NCI-H2196 treated with DMSO at 0.1 percent for 48 hours (cell line): ENCODE measurements around the gene FAM168A.

Experiments used
- DNase-seq: peaks from one replicate; lab custom pipeline; 2025; ENCODE audit not compliant: unreplicated experiment; lab: John Stamatoyannopoulos, UW

FAM168A gene, protein sequence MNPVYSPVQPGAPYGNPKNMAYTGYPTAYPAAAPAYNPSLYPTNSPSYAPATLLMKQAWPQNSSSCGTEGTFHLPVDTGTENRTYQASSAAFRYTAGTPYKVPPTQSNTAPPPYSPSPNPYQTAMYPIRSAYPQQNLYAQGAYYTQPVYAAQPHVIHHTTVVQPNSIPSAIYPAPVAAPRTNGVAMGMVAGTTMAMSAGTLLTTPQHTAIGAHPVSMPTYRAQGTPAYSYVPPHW

DNA sequence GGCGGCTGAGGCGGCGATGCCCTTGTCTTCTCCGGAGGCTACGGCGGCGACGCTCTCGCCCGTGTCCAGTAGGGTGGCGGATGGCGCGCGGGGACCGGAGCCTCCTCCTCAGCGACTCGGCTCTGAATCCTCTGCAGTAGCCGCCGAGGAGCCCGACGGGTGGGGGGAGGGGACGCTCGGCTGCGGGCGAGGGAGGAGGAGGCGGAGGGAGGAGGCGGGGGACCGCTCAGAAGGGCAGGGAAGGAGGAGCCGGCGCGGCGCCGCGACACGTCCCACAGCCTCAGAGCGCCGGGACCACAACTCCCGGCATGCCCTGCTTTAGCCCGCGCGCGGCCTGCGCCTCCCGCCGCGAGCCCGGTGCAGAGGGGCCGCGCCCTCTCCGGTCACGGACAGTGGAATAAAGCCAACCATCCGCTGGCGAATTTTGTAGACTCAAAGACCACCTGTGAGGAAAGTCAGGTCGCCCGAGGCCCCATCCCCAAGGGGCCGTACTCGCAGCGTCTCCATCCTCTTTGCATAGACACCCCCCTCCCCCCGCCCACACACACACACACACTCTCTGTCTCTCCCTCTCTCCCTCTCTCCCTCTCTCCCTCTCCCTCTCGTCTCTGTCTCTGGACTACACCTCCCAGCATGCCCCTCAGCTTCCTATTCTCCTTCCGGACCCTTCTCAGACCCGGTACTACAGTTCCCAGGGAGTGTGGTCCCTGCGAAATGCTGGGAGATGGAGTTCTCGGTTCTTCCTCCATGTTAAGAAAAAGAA is at the start of gene FAM168A:
Gene FAM168A (minus strand): TSS at position 157 of the 763 bp plus-strand sequence. CDS start 129,638 bp downstream, outside the sequence.
- DNase-seq: peak; percentile 95

DNA sequence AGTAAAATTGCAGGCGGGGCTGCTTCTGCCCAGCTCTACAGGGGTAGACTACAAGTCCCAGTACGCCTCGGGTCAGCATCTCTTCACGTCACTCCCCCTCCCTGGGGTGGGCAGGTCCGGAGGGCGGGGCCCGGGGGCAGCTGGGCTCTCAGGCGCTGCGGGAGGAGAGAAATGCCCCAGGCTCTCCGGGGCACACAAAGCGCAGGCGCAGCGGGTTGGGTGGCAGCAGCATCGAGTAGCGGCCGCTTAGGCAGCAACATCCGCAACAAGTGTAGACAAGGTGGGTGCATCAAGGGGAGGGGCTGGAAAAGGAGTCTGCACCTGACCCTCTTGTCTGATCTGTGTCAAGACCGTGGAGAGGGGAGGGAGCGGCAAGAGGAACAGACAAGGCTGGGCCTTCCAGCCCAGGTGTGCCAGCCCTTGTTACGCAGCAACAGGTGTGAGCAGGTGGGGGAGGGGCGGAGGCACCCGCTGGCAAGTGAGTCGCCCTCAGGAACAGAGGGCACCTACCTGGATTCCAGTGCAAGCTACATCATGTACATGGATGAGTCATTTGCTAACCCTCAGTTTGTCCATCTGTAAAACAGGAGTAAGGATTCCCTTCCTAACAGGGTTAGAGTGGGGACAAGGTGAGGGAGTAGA is 49.7 kb upstream of the FAM168A start:
- peak; percentile 96 for DNase-seq

DNA sequence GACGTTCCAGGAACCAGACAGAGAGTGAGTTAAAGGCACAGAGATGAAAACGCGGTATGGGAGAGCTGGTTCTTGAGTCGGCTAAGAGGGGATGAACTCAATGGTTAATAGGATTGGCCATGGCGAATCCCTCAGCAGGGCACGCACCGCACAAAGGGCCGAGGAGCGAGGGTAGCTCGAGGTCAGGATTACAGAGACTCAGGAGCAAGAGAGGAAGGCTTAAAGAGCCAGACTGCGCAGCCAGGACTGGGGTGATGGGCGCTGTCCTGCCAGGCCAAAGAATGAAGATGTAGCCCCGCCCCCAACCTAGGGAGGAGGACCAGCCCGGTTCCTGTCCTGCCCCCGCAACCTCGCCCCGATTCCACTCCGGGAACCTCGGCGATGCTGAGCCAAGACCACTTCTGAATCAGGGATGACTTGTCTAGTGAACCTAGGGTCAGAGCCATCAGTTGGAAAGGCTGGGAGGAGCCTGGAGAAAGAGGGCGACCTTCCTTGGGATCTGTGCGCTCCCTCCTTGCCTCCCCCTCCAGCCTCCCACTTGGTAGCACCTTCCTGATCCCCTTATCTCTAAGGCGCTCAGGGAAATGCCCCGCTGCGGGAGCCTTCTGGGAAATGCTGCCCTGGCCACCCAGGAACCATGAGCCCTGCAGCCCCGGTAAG is 48.2 kb upstream of the FAM168A start, which contains the start of gene PLEKHB1:
Gene PLEKHB1 (plus strand): TSS at position 610 of the 660 bp plus-strand sequence. CDS start 28 bp downstream, at position 638.
- DNase-seq: no peak

DNA sequence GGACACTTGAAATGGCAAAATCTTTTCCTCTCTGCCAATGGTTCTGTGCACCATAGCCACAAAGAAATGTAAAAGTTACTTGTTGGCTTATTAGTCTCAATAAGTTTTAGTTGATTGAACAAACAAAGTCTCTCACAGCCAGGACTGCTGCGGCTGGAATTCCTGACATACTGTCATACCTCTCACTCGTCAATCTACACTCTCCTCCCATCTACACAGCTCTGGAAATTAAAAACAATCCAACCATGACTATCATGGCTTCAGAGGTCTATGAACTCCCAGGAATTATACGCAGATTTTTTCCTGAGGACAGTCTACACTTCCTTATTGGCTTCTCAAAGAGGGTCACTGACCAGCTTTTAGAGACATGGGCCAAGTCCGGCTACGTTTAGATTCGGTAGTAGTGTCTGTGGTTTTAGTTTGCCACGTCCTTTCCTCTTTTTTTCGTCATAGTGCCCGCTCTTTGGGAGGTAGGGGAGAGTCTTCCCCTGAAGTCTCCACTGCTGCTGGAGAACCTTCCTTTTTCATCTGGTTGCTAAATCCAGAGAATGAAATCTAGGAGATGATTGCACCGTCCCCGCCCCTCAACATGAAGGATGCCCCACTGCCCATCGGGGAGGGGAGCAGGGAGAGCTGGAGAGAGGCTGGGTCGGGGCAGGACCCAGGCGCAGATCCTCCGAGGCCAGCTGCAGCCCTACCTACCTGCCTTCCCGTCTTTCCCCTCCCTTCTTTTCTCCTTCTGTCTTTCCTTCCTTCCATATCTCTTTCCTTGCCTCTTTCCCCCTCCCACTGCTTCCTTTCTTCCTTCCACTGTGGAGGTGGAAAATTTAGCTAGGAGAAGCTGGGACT is 47.4 kb upstream of the FAM168A start:
- DNase-seq: no peak

DNA sequence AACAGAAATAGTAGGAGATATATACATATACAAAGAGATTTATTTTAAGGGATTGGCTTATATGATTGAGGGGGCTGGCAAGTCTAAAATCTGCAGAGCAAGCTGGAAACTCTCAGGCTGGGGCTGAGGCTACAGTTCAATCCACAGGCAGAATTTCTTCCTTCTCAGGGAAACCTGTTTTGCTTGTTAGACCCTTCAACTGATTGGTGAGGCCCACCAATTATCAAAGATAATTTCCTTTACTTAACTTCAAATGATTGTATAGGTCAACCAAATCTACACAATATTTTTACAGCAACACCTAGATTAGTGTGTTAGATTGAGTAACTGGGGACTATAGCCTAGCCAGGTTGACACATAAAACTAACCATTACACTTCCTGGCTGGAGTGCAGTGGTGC is 43.8 kb upstream of the FAM168A start:
- no peak for DNase-seq

DNA sequence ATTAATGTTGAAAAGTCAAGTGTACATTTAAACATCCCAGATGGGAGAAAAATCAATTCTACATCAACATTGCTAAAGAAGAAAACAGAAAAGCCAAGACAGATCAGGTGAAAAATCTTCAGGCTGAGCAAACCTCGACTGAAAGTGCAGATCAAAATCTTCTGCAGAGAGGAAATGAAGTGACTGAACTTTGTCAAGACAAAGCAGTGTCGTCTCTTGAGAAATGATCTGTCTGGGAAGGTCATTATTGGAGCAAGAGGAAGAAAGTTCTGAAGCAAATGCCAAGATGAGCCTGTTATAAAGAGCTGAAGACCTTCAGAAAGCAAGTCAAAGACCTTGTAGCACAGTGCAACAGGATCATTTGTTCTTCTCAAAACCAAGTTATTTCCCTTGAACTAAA is 42.7 kb upstream of the FAM168A start:
- no peak for DNase-seq

DNA sequence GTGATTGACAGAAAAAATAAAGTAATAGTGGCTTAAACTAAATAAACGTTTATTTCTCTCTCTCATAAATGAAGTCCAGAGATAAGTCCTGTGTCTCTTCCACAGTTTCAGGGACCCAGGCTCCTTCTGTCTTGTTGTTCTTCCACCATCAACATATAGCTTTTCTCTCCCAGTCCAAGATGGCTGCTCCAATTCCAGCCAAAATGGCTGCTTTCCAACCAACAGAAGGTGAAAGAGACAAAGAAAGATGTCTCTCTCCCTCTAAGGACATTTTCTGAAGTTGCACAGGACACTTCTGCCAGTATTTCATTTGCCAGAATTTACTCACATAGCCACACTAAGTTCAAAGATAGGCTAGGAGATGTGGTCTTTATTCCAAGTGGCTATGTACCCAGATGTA is 39.1 kb upstream of the FAM168A start:
- no peak for DNase-seq

DNA sequence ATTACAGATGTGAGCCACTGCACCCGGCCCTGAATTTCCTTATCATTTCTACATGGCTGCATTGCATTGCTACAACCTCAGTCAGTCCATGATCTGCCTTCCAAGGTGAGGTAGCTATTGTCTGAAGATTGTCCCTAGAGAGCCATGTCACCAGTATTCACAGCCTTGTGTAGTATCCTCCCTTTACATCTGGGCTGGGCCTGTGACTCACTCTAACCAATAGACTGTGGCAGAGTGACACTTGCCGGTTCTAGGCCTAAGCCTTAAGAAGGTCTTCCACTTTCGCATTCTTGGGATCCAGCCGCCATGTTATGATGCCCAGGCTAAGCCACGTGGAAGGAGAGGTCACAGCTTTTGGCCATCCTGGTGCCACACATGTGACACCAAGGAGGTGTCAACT is 38.3 kb upstream of the FAM168A start:
- no peak for DNase-seq

DNA sequence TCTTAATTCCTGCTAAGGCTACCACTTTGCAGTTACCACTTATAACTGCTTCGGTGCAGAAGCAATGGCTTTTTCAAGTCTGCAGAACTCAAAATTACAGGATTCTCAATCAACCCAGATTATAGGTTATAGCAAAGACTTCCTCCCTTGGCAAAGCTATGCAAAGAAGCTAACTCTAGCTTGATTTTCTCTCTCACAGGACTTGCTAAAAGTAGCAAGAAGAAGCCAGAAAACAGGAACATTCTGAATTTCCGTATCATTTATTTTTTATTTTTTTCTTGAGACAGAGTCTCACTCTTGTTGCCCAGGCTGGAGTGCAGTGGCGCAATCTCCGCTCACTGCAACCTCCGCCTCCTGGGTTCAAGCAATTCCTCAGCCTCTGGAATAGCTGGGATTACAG is 37.8 kb upstream of the FAM168A start:
- no peak for DNase-seq

DNA sequence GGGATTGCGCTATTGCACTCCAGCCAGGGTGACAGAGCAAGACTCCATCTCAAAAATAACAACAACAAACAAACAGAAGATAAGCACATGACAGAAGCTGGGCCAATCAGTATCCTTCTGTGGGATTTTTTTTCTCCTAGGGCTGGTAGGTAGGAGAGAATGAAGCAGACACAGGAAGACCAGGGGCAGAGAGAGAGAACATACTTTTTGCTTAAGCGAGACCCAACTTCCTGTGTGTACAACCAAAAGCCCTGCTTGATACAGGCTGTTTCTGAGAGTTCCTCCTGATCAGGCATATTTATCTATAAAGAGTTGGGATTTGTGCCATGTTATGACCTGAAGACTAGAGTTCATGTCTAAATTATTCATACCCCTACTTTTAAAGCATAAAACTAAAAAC is 36.1 kb upstream of the FAM168A start:
- DNase-seq: no peak

DNA sequence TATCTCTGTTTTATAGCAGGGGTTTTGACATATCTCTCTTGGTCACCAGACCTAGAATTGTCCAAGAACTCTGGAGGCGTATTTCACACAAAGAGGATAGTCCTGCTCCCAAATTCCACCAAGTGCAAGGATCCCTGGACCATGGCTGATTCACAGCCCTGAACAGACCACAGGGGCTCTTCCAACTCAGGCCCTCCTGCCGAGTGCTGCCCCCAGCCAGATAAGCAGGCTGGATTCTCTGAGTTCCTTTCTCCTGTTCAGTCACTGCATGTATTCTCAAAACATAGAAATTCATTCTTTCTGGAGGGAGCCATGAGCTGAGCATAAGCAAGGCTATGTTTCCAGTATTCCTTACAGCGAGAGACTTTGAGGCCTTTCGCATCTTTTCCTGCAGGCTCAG is 35.1 kb upstream of the FAM168A start:
- no peak for DNase-seq

DNA sequence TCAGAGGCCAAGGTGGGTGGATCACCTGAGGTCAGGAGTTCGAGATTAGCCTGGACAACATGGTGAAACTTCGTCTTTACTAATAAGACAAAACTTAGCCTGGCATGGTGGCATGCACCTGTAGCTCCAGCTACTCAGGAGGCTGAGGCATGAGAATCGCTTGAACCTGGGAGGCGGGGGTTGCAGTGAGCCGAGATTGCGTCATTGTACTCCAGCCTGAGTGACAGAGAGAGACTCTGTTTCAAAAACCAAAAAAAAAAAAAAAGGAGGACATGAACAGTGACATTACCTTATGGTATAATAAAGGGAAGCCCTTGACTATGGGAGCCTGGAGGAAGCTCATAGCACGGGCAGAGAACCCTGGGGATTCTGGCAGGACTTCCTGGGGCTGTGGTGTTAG is 32.0 kb upstream of the FAM168A start:
- DNase-seq: no peak

DNA sequence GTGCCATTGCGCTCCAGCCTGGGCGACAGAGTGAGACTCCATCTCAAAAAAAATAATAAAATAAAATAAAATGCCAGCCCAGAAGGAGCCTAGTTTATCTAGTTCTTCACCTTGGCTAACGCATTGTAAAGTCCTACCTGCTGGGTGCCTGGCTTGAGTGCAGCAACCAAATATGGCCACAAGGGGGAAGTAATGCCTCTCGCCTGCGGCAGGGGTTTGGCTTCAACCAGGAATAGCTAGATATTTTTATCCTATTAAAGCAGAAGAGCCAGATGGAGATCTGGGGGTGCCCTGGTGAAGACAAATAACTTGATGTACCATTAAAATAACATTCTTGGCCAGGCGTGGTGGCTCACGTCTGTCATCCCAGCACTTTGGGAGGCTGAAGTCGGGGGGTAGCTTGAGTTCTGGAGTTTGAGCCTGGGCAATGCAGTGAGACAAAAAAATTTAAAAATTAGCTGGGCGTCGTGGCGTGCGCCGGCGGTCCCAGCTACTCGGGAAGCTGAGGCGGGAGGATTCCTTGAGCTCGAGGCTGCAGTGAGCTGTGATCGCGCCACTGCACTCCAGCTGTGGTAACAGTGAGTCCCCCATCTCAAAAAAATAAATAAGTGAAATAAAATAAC is 27.9 kb upstream of the FAM168A start:
- DNase-seq: peak; percentile 72

DNA sequence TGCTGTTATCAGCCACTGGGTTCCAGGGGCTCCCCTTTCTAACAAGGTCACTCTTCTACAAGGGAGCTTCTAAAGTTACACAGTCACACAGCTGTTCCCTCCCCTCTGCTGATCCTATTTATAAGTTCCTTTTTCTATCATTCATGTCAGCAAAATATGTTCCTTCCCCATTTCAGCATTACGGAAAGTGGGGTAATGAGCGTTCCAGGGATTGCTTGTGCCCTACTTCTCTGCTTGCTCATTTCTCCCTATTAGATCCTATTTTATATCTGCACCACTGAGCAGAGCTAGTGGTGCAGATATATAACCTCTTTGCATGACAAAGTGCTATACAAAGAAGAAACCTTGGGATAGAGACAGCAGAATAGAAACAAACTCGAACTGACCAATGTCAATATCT is 25.8 kb upstream of the FAM168A start:
- no peak for DNase-seq

DNA sequence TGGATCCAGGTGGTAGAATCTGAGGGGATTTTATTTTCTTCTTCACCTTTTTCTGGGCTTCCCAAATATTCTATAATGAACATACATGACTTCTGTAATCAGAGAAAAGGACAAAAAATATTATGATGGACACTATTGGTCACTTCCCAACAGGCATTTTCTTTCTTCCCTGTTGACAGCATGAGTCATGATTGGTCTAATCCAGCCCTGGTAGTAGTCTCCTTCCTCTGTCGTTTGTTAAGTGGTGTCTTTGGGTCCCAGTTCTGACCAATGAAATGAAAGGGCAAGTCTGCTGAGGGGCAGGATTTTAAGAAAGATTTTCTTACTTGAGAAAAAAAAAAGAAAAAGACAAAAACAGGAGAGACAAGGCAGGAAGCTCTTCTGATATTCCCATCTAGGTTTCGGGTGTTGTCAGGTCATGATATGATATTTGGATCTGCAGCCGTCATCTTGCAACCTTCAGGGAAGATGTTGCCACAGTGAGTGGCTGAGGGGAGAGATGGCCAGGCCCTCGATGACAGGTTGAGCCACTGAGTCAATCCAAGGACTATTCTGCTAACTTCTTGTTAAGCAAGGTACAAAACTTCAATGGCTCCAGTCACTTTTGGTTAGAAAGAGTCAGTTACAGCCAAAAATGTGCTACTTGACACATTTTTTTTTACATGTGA is 25.1 kb upstream of the FAM168A start:
- no peak for DNase-seq

DNA sequence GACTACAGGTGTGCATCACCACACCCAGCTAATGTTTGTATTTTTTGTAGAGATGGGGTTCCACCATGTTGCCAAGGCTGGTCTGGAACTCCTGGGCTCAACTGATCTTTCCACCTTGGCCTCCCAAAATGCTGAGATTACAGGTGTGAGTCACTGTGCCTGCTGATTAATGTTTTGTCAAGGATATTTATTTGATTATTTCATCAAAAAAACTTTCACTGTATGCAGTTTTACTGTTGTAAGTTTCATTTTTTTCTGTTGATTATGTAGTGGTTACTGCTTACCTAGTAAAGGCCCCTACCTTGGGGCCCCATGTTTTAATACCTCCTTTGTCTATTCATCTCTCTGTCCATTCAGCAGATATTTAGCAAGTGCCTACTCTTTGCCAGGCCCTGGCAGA is 16.7 kb upstream of the FAM168A start:
- DNase-seq: no peak

DNA sequence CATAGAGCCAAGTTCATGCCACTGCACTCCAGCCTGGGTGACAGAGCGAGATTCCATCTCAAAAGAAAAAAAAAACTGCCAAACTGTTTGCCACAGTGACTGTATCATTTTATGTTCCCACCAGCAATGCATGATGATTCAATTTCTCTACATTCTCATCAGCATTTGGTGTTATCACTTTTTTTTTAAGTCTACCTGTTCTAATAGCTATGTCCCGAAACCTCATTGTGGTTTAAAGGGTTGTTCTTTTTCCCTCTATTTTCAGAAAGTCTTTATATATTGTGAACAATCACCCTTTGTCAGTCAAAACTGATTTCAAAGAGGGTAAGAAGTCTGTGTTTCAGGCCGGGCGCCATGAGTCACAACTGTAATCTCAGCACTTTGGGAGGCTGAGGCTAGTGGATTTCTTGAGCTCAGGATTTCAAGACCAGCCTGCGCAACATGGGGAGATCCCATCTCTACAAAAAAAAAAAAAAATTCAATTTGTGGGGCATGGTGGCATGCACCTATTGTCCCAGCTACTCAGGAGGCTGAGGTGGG is 14.8 kb upstream of the FAM168A start:
- no peak for DNase-seq

DNA sequence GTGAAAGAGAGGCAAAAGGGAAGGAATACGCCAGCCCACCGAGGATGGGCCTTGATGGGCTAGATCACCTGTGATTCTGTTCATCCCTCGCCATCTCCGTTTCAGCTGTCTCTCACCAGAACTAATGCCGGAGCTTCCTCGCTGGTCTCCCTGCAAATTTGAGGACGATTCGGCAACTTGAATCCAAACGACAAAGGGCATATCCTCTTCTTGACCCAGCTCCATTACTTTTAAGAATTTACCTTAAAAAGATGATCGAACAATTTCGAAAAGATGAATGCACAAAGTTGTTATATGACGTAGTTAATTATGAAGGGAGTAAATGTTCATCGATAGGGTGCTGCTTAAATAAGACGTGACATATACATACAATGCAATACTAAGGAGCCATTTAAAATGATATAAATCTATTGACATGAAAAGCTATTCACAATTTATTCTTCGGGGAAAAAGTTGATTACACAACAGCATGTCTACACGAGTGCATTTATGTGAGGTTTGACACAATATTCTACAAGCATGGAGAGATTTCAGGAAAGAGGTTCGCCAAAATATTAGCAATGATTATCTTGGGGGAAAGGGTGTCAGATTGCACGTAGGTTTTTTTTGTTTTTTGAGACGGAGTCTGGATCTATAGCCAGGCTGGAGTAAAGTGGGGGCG is 937 bp upstream of the FAM168A start:
- no peak for DNase-seq
